TTC549 (cell line): ENCODE data around the gene TMPRSS4.

Experiments used
- FAIRE-seq: peaks from 2 replicates; lab custom pipeline; 2012; peaks lifted over from hg19 to GRCh38; lab: Jason Lieb, UNC

TMPRSS4 gene

GRCh38 chr11:118076754-118077281, at the start of gene TMPRSS4:
Gene TMPRSS4 (plus strand): TSS chr11:118077078. CDS start chr11:118077303, 225 bp downstream.
- FAIRE-seq = no peak

- FAIRE-seq = no peak
These were observed 49.2 kb upstream of the TMPRSS4 start for GRCh38 chr11:118027694-118028093.

- FAIRE-seq = no peak
These were observed 48.3 kb upstream of the TMPRSS4 start for GRCh38 chr11:118028626-118029025.

GRCh38 chr11:118033443-118033842, 43.4 kb upstream of the TMPRSS4 start:
- FAIRE-seq = no peak

GRCh38 chr11:118042141-118042540, 34.7 kb upstream of the TMPRSS4 start:
- no peak for FAIRE-seq

GRCh38 chr11:118042796-118043195, 34.1 kb upstream of the TMPRSS4 start:
- no peak for FAIRE-seq

GRCh38 chr11:118045191-118045590, 31.7 kb upstream of the TMPRSS4 start:
- FAIRE-seq = no peak

- no peak for FAIRE-seq
These were observed 30.6 kb upstream of the TMPRSS4 start for GRCh38 chr11:118046051-118046963.

GRCh38 chr11:118046964-118047700, 29.7 kb upstream of the TMPRSS4 start:
- FAIRE-seq = no peak

GRCh38 chr11:118047749-118048148, 29.1 kb upstream of the TMPRSS4 start:
- FAIRE-seq = no peak

- FAIRE-seq = no peak
These were observed 28.2 kb upstream of the TMPRSS4 start for GRCh38 chr11:118048472-118049370.

GRCh38 chr11:118049771-118050170, 27.1 kb upstream of the TMPRSS4 start:
- FAIRE-seq = no peak

GRCh38 chr11:118050208-118050891, 26.5 kb upstream of the TMPRSS4 start:
- FAIRE-seq = no peak

GRCh38 chr11:118051136-118051610, 25.7 kb upstream of the TMPRSS4 start:
- FAIRE-seq = no peak

- FAIRE-seq = no peak
These were observed 25.0 kb upstream of the TMPRSS4 start for GRCh38 chr11:118051611-118052461.

GRCh38 chr11:118052581-118053206, 24.2 kb upstream of the TMPRSS4 start:
- FAIRE-seq = no peak

GRCh38 chr11:118054712-118055640, 21.9 kb upstream of the TMPRSS4 start:
- FAIRE-seq = no peak

- no peak for FAIRE-seq
These were observed 20.9 kb upstream of the TMPRSS4 start for GRCh38 chr11:118055966-118056365.

GRCh38 chr11:118056806-118057205, 20.1 kb upstream of the TMPRSS4 start:
- no peak for FAIRE-seq
